ENCODE results near the gene MED8.
A peak's percentile ranks its signal among the peaks of the same experiment; 100 is the strongest.
"Not testable (repeated sequence)": the region's sequence is repeated elsewhere in the genome, so short reads cannot be mapped to it uniquely, and the experiment has no call there.

Gene MED8

DNA sequence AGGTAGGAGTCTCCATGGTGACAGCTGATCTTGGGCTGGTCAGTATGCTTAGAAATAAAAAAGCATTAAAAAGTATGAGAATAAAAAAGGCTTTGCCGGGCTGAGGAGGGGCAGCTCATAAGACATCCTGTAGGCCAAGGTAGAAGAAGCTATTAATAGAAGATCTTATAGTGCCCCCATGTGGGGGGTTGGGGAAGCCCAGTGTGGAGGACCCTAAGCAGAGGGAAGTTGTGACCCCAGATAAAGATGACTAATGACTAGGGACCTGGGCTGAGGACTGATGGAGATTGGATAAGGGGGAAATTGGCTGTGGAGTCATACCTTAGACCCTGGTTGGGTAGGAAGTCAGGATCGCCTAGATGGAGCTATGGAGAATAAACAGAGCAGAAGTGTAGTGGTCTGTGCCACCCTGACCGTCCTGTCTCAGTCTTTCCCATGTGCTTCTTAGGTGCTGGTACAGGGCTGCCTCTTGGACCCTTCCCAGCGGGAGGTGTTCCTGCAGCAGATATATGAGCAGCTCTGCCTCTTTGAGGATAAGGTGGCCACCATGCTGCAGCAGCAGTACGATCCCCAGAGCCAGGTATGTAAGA, 25.1 kb upstream of the MED8 start:
- TF ChIP-seq, protein P1, sequence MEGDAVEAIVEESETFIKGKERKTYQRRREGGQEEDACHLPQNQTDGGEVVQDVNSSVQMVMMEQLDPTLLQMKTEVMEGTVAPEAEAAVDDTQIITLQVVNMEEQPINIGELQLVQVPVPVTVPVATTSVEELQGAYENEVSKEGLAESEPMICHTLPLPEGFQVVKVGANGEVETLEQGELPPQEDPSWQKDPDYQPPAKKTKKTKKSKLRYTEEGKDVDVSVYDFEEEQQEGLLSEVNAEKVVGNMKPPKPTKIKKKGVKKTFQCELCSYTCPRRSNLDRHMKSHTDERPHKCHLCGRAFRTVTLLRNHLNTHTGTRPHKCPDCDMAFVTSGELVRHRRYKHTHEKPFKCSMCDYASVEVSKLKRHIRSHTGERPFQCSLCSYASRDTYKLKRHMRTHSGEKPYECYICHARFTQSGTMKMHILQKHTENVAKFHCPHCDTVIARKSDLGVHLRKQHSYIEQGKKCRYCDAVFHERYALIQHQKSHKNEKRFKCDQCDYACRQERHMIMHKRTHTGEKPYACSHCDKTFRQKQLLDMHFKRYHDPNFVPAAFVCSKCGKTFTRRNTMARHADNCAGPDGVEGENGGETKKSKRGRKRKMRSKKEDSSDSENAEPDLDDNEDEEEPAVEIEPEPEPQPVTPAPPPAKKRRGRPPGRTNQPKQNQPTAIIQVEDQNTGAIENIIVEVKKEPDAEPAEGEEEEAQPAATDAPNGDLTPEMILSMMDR (conservative IDR thresholded peaks at IDR 0.05; ENCODE audit: low read depth, low read length) = peak; percentile 79
- no peak overlapping the region for H3K4me3 ChIP-seq (ENCODE audit: low read depth, low read length)
- peak; percentile 70 for DNase-seq (ENCODE audit: low read depth)

DNA sequence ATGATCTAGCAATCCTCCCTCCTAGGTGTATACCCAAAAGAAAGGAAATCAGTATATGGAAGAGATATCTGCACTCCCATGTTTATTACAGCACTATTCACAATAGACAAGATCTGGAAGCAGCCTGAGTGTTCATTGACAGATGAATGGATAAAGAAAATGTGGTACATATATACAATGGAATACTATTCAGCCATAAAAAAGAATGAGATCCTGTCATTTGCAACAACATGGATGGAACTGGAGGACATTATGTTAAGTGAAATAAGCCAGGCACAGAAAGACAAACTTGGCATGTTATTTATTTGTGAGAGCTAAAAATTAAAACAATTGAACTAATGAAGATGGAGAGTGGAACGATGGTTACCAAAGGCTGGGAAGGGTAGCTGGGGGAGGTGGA, 23.8 kb upstream of the MED8 start:
- not testable (repeated sequence) for DNase-seq (ENCODE audit: low read depth); H3K4me3 ChIP-seq (ENCODE audit: low read depth, low read length)

DNA sequence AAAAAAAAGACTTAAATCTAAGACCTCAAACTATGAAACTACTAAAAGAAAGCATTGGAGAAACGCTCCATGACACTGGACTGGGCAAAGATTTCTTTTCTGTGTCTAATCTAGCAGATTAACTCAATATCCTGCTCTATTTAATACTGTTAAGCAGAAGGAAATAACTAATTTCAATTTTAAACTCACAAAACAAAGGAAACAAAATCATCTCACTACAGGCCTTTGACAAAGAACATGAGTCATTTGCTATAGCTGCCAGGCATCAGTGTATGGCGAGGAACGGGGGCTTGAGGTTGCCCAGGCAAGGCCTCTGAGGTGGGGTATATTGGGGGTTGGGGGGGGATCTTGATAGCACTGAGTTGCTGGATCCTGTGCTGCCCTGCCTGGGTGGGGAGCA, 21.0 kb upstream of the MED8 start:
- H3K4me3 ChIP-seq (ENCODE audit: low read depth, low read length) = no peak overlapping the region
- no peak for DNase-seq (ENCODE audit: low read depth)
- TF ChIP-seq, protein P1 (conservative IDR thresholded peaks at IDR 0.05; ENCODE audit: low read depth, low read length) = no peak

DNA sequence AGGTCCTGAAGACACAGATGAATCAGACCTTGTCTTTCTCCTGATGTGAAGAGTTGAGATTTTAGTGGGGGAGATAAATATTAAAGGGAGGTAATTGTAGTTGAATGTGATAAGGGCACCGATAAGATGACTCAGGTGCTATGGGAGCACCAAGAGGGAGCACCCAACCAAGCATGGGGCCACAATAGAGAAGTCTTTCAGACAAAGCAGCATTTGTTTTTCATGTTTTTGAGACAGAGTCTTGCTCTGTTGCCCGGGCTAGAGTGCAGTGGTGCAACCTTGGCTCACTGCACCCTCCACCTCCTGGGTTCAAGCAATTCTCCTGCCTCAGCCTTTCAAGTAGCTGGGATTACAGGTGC, 16.3 kb upstream of the MED8 start:
- no peak for DNase-seq (ENCODE audit: low read depth)
- H3K4me3 ChIP-seq (ENCODE audit: low read depth, low read length) = no peak overlapping the region
- TF ChIP-seq, protein P1 (conservative IDR thresholded peaks at IDR 0.05; ENCODE audit: low read depth, low read length) = no peak

DNA sequence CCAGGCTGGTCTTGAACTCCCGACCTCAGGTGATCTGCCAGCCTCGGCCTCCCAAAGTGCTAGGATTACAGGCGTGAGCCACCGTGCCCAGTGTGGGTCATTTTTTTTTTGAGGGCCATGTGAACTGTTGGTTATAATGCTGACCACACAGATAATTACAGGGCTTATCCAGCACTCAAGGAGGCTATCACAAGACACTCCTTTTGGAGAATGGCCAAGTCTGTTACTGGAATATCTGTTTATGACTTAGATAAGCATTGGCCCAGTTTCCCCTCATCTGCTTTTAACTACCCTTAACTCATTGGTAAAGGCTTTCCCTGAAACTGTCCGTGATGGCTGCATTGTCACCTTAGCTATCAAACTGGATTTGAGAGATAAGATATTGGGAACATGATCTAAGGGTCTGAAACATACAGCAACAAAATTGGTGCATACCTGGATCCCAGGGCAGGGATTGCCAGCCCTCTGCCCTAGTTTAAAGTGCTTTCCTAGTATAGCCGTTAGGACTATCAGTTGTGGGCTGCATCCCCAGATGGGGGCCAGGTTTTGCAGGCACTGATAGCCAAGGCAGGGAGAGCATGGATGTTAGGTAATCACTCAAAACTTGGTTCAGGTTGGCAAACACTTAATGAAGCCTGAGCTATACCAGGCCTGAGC, 15.7 kb upstream of the MED8 start:
- peak; percentile 46 for DNase-seq (ENCODE audit: low read depth)
- TF ChIP-seq, protein P1 (conservative IDR thresholded peaks at IDR 0.05; ENCODE audit: low read depth, low read length) = no peak
- H3K4me3 ChIP-seq (ENCODE audit: low read depth, low read length) = no peak overlapping the region

DNA sequence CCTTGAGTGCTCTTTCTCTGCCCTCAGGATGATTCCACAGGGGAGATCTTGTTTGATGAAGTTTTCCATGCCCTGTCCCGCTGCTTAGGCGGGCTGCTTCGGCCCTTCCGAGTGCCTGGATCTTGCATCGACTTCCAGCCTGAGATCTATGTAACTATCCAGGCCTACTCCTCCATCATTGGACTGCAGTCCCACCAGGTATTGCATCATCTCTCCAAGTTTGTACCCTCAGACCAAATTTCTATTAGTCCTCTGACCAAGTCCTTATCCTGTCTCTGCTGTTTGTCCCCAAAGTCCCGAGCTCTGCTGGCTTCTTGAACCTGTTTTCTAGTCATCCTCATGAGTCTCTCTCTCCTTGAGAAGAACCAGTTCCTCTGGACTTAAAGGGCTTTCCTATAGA, 14.8 kb upstream of the MED8 start:
- DNase-seq (ENCODE audit: low read depth) = no peak
- H3K4me3 ChIP-seq (ENCODE audit: low read depth, low read length) = no peak overlapping the region
- TF ChIP-seq, protein P1 (conservative IDR thresholded peaks at IDR 0.05; ENCODE audit: low read depth, low read length) = no peak

DNA sequence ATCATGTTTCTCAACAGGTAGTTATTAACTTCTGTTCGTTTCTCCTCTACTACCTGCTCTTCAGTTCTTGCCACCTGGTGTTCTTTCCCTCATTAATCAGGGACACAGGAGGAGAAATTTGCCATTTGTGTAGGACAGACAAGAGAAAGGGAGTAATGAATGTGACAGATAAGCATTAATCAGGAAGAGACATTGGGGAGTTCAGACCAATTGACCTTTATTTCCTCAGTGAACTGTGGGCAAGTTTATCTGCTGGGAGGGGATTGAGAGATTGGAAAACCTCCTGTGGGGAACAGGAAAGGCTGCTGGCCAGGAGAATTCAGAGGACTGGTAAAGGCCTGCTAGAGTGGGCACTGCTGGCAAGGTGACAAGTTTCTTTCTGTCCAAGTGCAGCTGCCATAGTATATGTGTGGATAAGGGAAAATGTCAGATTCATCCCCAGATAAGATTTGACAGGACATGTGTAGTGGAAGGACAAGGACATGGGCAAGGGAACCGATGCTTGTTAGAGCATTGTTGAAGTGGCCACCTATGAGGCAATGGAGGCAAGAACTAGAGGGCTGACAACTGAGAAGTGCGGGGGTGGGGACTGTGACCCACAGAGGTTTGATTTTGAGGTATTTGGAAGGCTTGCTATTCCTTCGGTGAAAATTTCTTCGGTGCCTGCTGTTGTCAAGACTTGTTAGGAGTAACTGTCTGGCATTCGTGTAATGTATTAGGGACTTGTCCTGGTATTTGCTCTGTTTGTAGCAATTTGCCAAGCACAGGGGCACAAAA, 12.7 kb upstream of the MED8 start:
- TF ChIP-seq, protein P1 (conservative IDR thresholded peaks at IDR 0.05; ENCODE audit: low read depth, low read length) = no peak
- H3K4me3 ChIP-seq (ENCODE audit: low read depth, low read length) = no peak overlapping the region
- no peak for DNase-seq (ENCODE audit: low read depth)

DNA sequence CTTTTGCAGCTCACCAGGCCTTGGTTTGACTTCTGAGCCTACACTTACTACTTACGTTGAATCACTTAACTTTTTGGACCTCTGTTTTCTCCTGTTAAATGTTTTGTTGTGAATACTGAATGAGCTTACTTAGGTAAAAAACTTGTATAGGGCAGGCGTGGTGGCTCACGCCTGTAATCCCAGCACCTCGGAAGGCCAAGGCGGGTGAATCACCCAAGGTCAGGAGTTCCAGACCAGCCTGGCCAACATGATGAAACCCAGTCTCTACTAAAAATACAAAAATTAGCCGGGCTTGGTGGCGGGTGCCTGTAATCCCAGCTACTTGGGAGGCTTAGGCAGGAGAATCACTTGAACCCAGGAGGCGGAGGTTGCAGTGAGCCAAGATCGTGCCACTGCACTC, 10.8 kb upstream of the MED8 start:
- not testable (repeated sequence) for H3K4me3 ChIP-seq (ENCODE audit: low read depth, low read length); DNase-seq (ENCODE audit: low read depth)
